Muscle of leg (tissue), 11 donors: ENCODE data around the gene ASB2. TPM values are rescaled to one million over a fixed set of nuclear protein-coding genes. Genes with fewer than 3 reads are reported as not detected.
A peak's percentile ranks its signal among the peaks of the same experiment; 100 is the strongest.

ENCODE experiments used
- DNase-seq: peaks from one replicate; pipeline ENCODE4 v3.0.0; 2013
- H3K27ac ChIP-seq: one replicate; pipeline ENCODE4 v1.5.1; 2013; ENCODE audit warnings: mild to moderate bottlenecking, low read length, control low read depth
- H3K27me3 ChIP-seq: one replicate; pipeline ENCODE4 v1.6.1; 2013; ENCODE audit warnings: low read length; ENCODE audit not compliant: control insufficient read depth, insufficient read depth
- H3K36me3 ChIP-seq: one replicate; pipeline ENCODE4 v1.6.1; 2013; ENCODE audit warnings: low read length; ENCODE audit not compliant: control insufficient read depth, insufficient read depth
- H3K4me1 ChIP-seq: one replicate; pipeline ENCODE4 v1.6.1; 2013; ENCODE audit warnings: low read length; ENCODE audit not compliant: control insufficient read depth, insufficient read depth
- H3K4me3 ChIP-seq: one replicate; pipeline ENCODE4 v1.5.1; 2013; ENCODE audit warnings: low read length, control low read depth
- H3K9me3 ChIP-seq: replicated peaks from 2 replicates; pipeline ENCODE4 v1.6.1; 2013; ENCODE audit warnings: low read depth, low read length; ENCODE audit not compliant: control insufficient read depth
- WGBS: methylation state at CpG from one replicate; pipeline ENCODE4 v1.1.5; 2013; ENCODE audit warnings: missing lambda C conversion rate; ENCODE audit not compliant: insufficient coverage; 5-methylcytosine and 5-hydroxymethylcytosine counted together
- polyA plus RNA-seq, 8 donors: library from polyadenylated mRNA; unstranded; fragments of 120-200 nt; gene quantifications; one replicate each; pipeline versions ENCODE4 v1.2.1 to v1.2.3, GENCODE V29; 2013; ENCODE audit warnings: inconsistent platforms in 1 of 8, low replicate concordance in 1 of 8; ENCODE audit not compliant: insufficient read length in 8 of 8, insufficient read depth in 1 of 8
- total RNA-seq: library from RNA; stranded (reverse); fragments of 120-200 nt; gene quantifications from one replicate; pipeline ENCODE4 v1.2.4, GENCODE V29; 2013

The ASB2 gene
- total and polyA plus RNA-seq, 9 donors, result 15.0 to 32.3 (median 23.0) TPM

DNA sequence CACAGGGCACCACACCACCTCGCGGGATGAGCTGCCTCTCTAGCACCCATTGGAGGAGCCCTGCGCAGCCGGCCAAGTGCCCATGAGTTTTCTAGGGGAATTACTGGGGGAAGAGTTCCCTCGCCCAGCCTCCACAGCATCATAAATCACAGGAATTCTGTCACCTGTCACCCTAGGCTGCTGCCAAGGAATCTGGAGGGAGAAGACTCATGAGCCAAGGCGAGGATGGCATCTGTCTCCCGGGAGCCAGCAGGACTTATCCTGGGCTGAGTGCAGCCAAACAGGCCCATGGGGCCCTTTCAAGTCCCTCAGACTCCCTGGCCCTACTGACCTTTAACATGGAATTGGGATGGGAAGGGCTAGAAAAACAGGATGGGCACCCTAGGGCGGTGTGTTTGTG lies 41.9 kb upstream of the ASB2 start:
- no peaks in the 10 kb centered on the region for H3K36me3 ChIP-seq
- no peak overlapping the region for H3K4me3 ChIP-seq
- no peak overlapping the region for H3K27ac ChIP-seq
- peaks cover 5% of the 10 kb centered on the region for H3K4me1 ChIP-seq
- no peaks in the 10 kb centered on the region for H3K9me3 ChIP-seq
- no peak for DNase-seq
- H3K27me3 ChIP-seq, result peaks cover 12% of the 10 kb centered on the region
- 67% methylated on average over 2 of the region's 8 CpGs for WGBS

DNA sequence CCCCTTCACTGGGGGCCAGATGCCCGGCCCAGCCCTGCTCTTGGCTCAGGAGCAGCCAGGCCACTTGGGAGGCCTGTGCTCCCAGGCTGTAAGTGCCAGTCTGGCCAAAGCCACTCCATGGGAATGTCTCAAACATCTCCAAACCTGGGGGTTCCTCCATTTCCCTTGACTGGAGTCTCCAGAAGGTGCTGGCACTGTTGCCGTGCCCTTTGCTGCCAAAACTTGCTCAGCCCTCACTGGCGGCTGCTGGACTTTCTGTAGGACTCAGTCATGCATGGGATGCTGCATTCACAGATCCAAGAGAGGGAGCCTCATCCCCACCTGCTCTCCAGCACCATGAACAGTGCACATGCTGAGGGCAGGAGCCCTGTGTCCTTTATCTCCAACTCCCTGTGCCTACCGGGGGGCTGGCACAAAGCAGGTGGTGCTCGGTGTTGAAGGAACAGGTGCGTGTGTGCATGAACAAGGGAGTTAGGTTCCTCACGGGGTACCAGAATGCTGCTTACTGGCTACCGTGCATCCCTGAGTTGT lies 40.1 kb upstream of the ASB2 start:
- Histone ChIP-seq H3K4me1 (peaks cover 9% of the 10 kb centered on the region), H3K27me3 (peaks cover 12% of the 10 kb centered on the region), H3K4me3 (no peak overlapping the region), H3K9me3 (no peaks in the 10 kb centered on the region), H3K36me3 (no peaks in the 10 kb centered on the region), H3K27ac (no peak overlapping the region)
- WGBS, result 53% methylated on average over 6 of the region's 8 CpGs
- no peak for DNase-seq

DNA sequence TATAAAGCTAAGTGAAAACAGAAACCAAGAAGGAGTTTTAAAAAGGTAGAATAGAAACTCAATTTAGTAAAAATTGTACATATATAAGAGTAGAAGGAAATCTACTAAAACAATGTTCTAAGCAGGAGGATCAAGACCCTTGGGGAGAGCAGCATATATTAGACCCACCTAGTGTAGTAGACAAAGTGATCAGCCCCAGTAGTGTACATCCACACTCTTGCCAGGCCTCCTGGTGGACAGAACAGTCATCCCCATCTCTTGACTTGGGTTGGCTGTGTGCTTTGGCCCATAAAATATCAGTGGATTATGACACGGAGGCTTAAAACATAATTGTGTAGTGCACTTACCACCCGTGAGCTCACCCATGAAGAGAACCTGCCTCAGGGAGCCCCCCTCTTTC lies 38.9 kb upstream of the ASB2 start:
- Histone ChIP-seq H3K27me3 (peaks cover 15% of the 10 kb centered on the region), H3K36me3 (no peaks in the 10 kb centered on the region), H3K27ac (no peak overlapping the region), H3K9me3 (no peaks in the 10 kb centered on the region), H3K4me3 (no peak overlapping the region), H3K4me1 (peaks cover 15% of the 10 kb centered on the region)
- no CpG with 5 or more reads among the region's 2 CpGs for WGBS
- no peak for DNase-seq

DNA sequence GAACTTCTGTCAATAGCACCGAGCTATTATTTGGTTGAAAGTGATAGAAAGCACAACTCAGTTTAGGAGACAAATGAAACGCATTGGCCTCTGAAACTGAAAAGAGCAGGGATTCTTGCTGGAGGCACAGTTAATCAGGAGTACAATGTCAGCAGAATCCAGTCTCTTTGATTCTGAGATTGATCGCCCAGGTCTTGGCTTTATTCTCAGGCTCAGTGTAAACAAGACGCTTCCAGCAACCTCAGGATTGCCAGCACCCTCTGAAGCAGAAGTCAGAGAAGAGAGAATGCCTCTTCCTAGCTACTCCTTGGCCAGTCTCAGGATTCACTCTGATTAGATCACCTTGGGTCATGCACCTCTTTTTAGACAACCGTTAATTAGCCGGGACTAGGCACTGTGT lies 38.0 kb upstream of the ASB2 start:
- H3K4me3 ChIP-seq, result no peak overlapping the region
- 58% methylated on average over 4 of the region's 6 CpGs for WGBS
- H3K36me3 ChIP-seq, result no peaks in the 10 kb centered on the region
- H3K9me3 ChIP-seq, result no peaks in the 10 kb centered on the region
- H3K4me1 ChIP-seq, result peaks cover 19% of the 10 kb centered on the region
- DNase-seq, result no peak
- H3K27ac ChIP-seq, result no peak overlapping the region
- peaks cover 13% of the 10 kb centered on the region for H3K27me3 ChIP-seq

DNA sequence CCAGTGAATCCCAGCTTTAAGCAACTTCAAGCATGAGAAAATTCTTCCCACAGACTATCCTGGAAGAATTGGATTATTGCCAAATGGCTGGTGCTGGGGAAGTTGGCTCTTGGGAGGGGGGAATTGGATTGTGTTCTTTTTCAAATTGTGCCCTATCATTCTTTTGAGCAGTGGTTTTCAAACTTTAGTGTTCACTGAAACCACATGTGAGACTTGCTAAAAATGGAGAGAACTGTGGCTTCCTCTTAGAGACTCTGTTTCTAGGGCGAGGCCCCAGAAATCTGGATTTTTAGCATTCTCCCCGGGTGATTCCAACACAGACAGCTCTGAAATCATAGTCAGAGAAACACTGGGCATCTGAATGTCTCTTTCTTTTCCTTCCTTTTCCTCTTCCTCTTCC lies 35.4 kb upstream of the ASB2 start:
- DNase-seq, result no peak
- Histone ChIP-seq H3K27me3 (peaks cover 10% of the 10 kb centered on the region), H3K9me3 (no peaks in the 10 kb centered on the region), H3K27ac (no peak overlapping the region), H3K4me1 (peaks cover 15% of the 10 kb centered on the region), H3K4me3 (no peak overlapping the region), H3K36me3 (no peaks in the 10 kb centered on the region)
- WGBS, result 34% methylated on average over 2 of the region's 2 CpGs

DNA sequence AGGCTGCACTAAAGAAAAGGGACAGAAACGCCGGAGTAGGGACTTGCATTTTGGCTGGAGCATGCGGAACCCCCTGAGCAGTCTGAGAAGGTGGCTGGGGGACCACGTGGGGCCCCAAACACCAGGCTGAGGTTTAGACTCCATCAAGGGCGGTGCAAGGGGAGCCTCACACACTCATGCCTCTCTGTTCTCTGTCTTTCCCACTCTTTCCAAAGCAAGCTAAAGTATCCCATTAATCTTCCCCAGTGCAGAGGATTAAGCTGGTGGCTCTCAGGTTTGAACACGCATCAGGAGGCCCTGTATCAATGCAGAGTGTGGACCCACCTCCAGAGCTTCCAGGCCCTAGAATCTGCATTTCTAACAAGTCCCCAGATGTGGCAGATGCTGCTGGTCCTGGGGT lies 34.3 kb upstream of the ASB2 start:
- Histone ChIP-seq H3K4me3 (no peak overlapping the region), H3K36me3 (no peaks in the 10 kb centered on the region), H3K4me1 (peaks cover 15% of the 10 kb centered on the region), H3K27me3 (peaks cover 8% of the 10 kb centered on the region), H3K9me3 (no peaks in the 10 kb centered on the region), H3K27ac (no peak overlapping the region)
- no peak for DNase-seq
- 75% methylated on average over 5 of the region's 6 CpGs for WGBS

DNA sequence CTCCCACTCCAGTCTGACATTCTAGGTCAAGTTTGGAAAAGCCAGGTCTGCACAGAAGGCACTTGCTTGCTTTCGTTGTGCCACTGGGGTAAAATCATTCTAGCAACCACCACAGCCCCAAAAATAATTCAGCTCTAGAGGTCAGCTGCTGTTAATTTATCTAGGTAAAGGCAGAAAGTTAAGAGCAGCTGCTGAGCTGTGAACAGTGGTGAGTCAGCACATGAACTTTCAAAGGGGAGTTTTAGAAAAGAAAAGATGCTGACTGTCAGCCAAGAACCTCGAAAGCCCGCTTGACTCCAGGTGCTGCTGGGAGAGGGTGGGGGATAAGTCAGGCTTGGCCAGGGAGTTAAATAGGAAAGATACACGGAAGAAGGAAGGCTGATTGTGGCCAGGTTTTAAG lies 33.4 kb upstream of the ASB2 start:
- no peak overlapping the region for H3K4me3 ChIP-seq
- H3K27ac ChIP-seq, result no peak overlapping the region
- peaks cover 5% of the 10 kb centered on the region for H3K27me3 ChIP-seq
- 0% methylated on average over 2 of the region's 4 CpGs for WGBS
- H3K4me1 ChIP-seq, result peaks cover 15% of the 10 kb centered on the region
- no peaks in the 10 kb centered on the region for H3K36me3 ChIP-seq
- no peaks in the 10 kb centered on the region for H3K9me3 ChIP-seq
- peak; percentile 39 for DNase-seq

DNA sequence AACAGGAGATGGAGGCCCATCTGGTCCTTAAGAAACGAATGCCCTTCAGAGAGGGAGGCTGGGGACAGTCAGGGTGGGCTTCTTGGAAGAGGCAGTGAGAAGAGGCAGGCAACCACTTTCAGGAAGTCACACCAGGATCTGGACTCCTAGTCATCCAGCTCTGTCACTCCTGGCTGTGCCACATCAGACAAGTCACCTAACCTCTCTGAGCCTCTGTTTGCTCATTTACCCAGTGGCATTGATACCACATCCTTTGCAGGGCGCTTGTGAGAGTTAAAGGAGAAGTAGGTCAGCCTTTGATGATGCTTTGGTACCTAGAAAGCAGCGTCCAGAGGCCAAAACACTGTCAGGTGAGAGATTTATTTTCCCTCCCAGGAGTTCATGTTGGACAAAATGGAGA lies 31.9 kb upstream of the ASB2 start:
- no peaks in the 10 kb centered on the region for H3K36me3 ChIP-seq
- peaks cover 15% of the 10 kb centered on the region for H3K4me1 ChIP-seq
- H3K27ac ChIP-seq, result no peak overlapping the region
- WGBS, result 75% methylated on average over 2 of the region's 3 CpGs
- no peak overlapping the region for H3K4me3 ChIP-seq
- DNase-seq, result no peak
- H3K9me3 ChIP-seq, result no peaks in the 10 kb centered on the region
- peaks cover 3% of the 10 kb centered on the region for H3K27me3 ChIP-seq

DNA sequence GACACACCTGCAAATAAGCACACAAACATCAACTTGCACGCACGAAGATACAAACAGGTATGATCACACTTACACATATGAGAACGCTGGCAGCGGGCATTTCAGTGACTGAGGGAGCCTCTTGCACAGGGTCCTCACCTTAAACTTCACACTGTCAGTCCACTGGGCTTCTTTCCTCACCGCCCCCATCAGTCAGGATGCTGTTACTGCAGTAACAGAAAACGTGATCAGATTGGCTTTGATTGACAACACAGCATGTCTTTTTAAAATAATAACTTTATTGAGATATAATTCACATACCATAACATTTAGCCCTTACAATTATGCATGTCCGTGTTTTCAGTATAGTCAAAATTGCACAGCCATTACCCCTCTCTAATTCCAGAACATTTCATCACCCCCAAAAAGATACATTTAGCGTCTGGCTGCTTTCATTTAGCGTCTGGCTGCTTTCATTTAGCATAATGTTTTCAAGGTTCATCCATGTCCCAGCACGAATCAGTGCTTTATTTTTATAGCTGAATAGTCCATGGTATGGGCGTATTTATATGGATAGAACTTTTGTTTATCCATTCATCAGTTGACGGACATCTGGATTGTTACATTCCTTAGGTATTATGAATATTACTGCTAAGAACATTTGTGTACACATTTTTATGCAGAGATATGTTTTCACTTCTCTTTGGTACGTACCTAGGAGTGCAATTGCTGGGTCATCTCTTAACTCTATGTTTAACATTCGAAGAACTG lies 29.1 kb upstream of the ASB2 start:
- H3K27ac ChIP-seq, result no peak overlapping the region
- H3K9me3 ChIP-seq, result no peaks in the 10 kb centered on the region
- 54% methylated on average over 4 of the region's 14 CpGs for WGBS
- no peak for DNase-seq
- H3K4me3 ChIP-seq, result no peak overlapping the region
- peaks cover 16% of the 10 kb centered on the region for H3K4me1 ChIP-seq
- no peaks in the 10 kb centered on the region for H3K27me3 ChIP-seq
- H3K36me3 ChIP-seq, result no peaks in the 10 kb centered on the region

DNA sequence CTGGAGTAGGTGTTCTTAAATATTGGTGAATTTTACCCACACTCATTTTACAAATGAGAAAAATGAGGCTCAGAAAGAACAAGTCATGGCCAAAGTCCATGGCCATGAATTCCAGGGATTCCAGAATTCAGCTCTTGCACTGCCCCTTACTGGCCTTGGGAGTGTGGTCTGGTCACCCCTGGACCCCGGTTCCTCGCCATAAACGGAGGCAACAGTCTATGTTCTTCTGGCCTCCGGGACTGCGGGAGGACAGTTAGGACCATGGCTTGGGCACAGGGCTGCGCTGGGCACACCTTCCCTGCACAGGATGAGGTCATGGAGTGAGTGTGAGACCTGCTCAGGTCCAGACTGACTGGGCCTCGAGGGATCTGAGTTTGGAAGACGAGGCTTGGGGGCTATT lies 27.6 kb upstream of the ASB2 start:
- H3K27me3 ChIP-seq, result no peaks in the 10 kb centered on the region
- no peak overlapping the region for H3K27ac ChIP-seq
- H3K4me3 ChIP-seq, result no peak overlapping the region
- peaks cover 16% of the 10 kb centered on the region for H3K4me1 ChIP-seq
- H3K9me3 ChIP-seq, result no peaks in the 10 kb centered on the region
- DNase-seq, result no peak
- H3K36me3 ChIP-seq, result no peaks in the 10 kb centered on the region
- WGBS, result 57% methylated on average over 7 of the region's 8 CpGs
